NK-92 treated with Interleukin-12 subunit alpha and Interleukin-12 subunit beta, amount 100 ng/mL, for 24 hours (cell line): Measurements from ENCODE around the gene CEBPA.

Source experiments
- DNase-seq: peaks from one replicate; lab custom pipeline; 2025; lab: John Stamatoyannopoulos, UW

The CEBPA gene

DNA sequence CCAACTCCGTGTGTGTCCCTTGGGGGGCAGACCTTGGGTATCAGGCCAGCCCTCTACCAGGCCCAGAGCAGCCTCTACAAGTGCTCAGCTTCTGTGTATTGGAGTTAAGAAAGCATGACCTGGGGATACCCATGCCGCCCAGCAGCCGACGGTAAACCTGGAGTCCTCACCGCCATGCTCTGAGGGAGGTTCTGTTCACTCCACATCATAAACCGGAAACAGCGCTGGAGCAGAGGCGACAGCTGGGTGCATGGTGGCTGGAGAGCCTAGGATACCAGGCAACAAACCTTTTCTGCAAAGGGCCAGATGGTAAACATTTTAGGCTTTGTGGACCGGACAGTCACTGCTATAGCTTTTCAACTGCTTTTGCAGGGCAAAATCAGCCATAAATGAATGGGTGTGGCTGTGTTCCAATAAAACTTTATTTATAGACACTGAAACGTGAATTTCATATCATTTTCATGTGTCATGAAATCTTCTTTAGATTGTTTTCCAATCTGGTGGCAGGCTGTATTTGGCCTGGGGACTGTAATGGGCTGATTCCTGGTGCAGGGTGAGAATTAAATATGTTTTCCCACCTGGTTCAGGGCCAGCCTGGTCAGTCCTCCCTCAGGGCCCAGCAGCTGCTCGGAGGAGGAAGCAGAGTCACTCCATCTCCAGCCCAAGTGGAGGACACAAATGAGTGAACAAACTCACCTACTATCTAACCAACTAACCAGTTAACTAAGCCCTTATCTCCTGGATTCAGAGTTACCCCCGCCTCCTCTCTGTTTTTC, 30.9 kb downstream of the CEBPA start:
- no peak for DNase-seq

DNA sequence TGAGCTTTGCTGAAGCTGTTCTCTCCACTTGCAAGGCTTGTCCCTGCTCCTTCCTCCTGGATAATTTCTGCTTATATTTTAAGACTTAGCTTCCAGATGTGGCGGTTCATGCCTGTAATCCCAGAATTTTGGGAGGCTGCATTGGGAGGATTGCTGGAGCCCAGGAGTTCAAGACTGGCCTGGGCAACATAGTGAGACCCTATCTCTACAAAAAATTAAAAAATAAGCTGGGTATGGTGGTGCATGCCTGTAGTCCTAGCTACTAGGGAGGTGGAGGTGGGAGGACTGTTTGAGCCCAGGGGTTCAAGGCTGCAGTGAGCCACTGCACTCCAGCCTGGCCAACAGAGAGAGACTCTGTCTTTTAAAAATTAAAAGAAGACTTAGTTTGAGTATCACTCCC, 31.6 kb downstream of the CEBPA start:
- DNase-seq: no peak

DNA sequence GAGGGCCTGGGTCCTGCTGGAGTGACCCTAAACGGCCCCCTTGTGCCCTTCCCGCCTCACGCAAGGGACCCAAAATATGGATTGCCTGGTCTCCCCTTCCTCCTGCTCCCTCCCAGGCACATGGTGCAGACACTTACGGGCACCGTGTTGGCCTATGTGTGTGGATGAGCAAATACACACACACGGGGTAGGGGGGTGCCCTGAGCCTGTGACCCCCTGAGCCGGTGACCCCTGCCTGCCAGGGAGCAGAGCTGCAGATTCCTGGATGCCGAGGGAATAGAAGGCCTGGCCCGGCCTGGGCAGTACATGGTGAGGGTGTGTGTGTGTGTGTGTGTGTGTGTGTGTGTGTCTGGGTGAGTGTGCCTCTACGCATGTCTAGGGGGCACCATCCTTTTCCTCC, 33.3 kb downstream of the CEBPA start:
- DNase-seq: no peak

DNA sequence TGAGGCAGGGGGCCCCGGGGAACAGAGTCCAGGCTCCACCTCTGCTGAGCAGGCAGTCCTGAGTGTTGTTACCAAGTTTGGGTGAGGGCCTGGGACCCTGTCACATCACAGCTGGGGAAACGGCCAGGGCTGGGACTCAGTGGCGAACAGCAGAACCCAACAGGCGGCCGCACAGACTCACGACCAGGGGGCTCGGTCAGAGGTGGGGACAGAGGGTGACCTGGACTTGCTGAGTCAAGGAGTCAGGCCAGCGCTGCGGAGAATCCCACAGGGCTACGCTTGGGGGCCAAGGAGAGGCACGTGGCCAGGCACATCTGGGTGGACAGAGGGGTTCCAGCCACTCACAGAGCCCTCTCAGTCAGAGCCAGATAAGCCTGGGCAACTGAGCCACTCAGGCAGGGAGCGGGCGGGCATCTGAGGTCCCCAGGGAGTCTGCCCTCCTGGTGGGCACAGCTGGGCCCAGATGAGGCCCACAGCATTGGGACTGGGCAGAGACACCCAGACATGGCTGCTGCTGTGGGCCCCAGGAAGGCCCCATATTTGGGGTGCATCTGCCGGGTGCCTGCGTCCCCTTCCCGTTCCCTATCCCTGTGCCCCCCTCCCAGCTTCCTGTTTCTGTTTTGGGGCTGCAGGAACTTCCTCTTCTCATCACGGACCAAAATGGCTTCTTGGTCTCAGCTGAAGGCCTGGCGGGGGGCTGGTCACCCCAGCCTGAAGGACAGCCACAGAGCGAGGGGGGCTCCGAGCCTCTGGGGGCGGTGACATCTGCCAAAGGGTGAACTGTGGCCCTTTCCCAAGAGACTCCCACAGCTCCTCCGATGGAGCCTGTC, 34.0 kb downstream of the CEBPA start:
- no peak for DNase-seq

DNA sequence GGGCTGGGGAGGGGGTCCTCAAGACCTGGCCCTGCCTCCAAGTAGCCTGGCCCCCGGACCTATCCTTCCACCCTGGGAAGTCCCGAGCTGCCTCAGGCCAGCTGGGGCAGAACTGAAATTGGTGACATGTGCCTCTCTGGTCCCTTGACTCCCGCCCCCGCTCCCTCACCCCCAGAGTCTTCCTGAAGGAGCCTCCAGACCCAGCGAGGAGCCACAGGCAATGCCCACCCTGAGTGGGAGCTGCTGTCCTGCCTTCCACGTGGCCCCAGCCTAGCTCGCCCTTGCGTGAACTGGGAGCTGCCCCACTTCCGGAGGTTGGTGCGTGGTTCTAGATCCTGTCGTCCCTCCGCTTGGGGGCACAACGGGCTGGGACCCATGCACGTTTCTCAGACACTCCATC, 34.6 kb downstream of the CEBPA start:
- DNase-seq: no peak

DNA sequence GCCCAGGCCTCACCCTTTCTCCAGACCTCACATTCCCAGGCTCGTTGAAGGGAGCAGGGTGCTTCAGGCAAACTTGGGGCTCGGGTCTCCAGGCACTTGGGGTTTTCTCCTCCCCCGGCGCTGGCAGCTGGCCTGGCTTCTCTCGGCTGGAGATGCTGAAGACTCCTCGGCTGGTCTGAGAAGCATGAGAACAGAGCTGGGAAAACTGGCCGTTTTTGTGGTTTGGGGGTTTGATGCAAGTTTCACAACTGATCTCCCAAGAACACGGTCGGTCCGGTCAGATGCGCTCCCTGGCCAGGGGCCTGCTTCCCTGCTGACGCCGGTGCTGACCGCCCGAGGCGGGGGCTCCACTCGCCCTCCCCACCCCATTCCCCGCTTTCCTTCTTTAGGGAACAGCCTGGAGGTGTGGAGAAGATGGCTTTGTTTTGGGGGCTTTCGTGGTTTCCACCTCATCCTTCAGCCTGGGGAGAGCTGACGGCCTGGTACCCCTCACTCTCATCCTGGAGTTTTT, 35.3 kb downstream of the CEBPA start:
- DNase-seq: no peak

DNA sequence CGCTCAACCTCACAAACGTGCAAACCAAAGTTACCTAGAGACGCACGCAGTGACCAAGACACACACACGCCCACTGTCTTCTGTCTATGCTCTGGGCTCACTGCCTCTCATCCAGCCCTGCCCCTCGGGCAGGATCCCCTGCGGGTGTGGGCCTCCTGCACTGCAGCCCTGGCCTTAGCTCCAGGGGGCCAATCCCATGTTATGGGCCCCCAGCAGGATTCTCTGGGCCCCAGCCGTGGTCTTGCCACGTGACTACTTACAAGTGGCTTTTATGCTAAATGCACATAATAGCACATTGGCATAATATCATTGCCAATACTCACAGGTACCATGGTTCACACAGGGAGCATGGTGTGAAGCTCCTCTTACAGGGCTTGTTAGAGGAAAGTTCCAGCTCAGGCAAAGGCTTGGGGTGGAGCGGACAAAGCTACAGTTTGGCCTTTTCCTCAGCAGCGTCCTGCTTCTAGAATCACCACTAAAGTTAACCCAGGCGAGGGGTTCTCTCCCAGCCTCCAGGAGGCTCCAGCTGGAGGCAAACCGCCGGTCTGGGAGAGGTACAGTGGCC, 37.4 kb downstream of the CEBPA start:
- no peak for DNase-seq

DNA sequence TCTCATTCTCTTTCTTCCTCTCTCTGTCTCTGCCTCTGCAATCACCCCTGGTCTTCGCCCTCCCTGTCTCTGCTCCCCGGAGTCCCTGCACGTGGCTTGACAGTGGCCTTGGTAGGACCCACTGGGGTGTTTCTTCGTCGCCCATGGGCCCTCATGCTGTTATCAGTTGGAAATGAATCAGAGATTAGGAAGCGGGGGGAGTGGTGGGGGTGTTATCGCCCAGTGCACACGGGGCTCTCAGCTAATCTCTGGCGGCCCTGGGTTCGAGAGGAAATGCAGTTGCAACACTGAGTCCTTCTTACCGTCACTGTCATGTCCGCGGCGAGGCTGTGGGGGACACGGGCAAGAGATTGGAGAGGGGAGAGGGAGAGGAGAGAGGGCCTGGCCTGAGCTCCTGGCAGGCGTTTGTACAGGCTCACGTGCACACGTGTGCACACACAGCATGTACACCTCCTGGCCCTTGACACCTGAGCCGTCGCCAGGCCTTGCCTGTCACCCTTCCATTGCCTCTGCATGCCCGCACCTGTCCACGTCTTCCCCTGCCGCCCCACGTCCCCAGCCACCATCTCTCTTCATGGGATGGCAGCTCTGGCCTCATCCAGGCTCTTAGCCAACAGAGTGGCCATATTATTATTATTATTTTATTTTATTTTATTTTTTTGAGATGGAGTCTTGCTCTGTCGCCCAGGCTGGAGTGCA, 38.9 kb downstream of the CEBPA start:
- DNase-seq: no peak

DNA sequence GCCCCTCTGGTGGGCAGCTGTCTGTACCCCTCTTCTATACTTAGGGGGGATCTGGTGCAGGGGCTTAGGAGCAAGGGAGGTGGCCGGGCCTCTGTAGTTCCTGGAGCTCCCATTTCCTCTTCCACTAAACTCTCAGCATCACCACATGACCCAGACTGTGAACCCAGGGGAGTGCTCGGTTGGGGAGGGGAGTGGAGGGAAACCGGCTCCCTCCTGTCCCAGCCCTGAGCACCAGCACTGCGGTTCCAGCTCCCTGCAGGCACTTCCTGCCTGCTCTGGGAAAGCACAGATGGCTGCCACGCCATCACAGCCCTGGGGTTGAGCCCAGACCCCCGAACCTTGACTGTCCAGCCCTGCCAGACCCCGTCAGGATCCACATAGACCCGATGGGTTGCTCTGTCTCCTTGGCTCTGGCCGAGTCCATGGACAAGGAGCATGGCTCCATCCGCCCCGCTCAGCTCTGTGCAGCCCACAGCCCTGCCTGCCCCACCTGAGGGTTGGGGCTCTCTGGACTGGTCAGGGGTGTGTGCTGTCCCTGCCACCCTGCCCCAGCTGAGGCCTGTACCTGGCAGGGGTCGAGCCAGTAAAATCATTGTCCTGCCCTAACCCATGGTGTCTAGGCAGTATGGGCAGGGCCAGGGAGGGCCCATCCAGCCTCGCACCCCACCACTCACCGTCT, 40.7 kb downstream of the CEBPA start:
- DNase-seq: no peak

DNA sequence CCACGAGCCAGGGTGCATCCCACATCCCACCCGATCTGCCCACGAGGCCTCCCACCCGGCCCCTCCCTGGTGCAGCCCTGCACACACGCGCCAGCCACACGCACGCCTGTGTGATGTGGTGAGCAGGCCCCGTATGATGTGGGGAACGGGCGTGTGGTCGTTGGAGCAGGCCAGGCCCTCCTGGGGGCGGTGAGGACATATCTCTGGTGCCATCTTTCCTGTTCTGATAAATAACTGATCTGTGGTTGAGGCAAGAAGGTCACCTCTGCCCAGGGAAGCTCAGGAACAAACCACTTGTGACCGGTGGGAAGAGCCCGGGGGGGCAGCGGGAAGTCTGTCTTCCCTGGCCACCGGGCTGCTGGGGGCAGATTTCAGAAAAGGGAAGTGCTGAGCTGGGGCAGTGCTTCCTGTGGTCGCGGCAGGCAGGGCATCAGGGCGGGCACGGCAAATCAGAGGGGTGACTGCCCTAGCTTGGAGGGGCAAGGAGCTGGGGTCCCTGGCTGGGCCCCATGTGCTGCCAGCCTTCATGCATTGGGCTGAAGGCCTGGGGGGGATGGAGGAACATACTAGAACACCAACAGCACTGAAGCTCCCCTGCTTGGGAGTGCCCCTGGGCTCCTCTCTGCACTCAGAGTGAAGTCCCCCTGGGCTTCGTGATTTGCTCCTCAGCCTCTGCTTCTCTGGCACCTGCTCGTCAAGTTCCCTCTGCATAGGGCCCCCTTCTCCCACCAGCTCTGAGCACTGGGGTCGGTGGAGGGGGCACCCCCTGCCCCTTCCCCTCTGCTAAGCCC, 41.5 kb downstream of the CEBPA start:
- DNase-seq: no peak

DNA sequence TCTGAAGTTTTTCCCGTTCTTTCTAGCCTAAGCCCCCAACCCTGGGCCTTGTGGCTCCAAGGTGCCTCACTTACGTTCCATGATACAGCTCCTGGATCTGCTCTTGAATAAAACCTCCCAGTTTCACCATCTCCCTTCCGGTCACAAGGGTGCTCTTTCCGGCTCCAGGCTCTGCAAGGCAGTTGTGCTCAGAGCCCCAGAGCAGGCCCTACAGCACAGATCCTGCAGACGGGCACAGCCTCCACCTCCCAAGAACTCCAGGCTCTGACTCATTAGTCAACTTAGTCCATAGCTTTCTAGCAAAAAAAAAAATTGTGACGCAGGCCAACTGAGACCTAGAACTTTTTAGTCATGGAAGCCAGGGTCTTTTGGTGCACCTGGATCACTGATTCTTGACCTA, 42.8 kb downstream of the CEBPA start:
- no peak for DNase-seq

DNA sequence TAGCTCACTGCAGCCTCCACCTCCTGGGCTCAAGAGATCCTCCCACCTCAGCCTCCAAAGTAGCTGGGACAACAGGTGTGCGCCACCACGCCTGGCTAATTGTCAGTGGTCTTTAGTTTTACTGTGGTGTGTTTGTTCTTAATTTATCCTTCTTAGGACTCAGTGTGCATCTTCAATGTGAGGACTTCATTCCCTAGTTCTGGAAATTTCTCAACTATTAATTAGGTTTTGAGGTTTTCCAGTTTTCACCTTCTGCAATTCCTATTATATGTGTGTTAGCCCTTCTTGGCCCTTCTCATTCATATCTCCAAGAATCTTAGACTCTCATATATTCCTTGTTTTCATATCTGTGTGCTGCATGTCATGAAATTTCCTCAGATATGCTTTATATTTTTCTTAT, 44.5 kb downstream of the CEBPA start:
- DNase-seq: no peak

DNA sequence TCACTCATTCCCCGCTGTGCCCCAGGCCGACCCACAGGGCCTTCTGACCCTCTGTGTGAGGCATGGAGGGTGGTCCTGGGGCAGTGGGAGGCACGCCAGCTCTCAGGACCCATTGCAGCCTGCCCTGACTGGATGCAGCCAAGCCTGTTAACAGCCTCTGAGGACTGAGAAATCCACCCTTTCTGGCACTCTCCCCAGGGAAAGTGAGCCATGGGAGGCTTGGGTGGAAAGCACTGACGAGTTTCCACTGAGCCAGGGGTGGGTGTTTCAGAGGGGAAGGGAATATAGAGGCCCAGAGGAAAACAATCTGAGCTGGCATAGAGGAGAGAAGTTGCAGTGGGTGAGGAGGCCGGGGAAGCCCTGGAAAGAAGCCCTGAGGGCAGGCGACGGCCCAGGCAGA, 46.1 kb downstream of the CEBPA start:
- no peak for DNase-seq

DNA sequence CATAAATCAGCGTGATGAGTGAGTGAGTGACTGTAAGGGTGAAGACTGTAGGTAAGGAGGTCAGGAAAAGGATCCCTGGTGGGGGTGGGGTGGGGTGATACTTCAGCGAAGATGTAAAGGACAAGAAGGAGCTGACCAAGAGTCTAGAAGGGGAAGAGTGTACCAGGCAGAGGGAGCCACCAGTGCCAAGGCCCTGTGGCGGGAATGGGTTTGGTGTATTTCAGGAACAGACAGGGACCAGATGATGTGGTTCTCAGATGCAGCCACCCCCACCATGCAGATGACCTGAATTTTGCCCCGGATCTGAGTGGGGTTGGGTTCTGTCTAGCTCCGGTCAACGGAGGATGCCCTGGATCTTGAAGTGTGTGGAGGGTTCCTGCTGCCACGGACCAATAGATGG, 46.6 kb downstream of the CEBPA start:
- no peak for DNase-seq

DNA sequence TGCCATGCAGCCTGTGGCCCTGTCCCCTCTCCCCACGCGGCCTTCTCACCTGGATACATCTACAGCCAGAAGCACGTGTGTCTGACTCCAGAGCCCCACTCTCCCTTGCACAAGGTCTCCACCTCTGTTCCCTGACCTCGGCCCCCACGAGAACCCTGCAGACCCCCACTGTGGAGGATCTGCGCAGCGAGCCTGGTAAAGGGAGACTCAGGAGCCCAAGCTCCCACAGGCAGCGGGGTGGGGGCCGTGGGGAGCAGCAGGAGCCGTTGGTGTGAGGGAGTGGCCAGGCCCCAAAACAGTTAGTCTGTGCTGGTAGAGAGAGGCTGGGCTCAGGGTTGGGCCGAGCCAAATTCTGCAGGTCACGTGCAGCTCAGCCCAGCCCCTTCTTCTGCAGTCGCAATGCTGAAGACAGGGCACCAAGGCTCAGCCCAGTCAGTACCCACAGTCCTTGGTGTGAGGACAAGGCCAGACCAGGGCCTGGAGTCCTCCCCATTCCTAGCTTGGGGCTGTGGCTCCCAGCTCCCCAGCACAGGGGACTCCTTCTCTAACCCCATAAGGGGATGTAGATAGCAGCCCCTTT, 48.0 kb downstream of the CEBPA start:
- DNase-seq: no peak

DNA sequence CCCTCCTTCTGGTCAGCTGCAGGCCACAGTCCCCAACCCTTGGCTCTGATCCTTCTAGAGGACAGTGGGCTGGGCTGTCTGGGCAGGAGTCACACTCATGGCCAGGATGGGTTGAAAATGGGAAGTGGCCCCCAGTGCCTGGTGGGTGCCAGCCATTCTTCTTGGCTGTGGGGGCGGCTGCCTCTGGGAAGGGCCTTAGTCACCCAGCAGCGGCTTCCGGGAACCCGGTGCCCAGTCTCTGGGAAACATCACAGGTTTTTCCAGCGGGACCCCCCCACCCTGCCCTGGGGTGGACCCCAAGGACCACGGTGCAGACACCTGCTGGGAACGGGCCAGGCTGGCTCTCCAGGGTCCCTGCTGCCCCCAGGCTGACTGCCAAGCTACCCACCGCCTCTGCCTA, 49.4 kb downstream of the CEBPA start:
- no peak for DNase-seq

DNA sequence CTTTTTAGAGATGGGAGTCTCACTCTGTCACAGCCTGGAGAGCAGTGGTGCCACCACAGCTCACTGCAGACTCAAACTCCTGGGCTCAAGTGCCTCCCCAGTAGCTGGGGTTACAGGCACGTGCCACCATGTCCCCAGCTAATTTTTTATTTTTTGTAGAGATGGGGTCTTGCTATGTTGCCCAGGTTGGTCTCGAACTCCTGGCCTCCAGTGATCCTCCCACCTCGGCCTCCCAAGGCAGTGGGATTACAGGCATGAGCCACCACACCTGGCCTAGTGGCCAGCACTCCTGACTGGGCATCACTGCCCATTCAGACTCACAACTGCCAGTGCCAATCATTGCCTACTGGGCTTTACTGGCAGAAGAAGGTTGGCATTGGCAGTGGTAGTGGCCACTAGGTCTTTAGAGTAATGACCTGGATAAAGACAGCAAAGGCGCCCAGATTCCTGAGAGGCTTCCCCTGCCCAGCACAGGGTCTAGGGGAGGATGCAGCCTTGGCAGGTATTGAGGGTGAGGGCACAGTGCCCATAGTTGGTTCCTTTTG, 49.8 kb downstream of the CEBPA start:
- no peak for DNase-seq

DNA sequence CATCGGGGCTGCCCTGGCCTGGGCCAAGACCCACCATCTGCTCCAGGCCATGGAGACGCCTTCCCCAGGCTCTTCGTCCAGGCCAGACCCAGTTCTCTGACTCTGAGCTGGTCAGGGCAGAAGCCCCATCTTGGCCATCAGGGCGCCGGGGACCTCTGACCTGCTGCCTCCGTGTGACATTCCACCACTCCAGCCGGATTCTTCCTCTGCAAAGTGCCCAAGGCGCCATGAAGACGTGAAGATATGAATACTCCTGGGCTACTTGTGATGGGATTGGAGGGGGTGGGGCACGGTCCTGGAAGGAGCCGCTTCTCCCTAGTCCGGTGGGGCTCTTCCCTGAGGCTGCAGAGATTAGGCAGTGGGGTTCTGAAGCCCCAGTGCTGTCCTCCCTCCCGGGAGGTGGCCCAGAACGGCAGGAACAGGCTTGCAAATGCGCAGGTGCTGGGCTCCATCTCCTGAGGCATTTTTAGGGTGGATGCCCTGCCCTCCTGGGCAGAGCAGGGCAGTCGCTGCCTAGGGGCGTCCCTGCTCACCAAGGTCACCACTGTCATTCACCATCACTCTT, 50.7 kb downstream of the CEBPA start:
- DNase-seq: no peak

DNA sequence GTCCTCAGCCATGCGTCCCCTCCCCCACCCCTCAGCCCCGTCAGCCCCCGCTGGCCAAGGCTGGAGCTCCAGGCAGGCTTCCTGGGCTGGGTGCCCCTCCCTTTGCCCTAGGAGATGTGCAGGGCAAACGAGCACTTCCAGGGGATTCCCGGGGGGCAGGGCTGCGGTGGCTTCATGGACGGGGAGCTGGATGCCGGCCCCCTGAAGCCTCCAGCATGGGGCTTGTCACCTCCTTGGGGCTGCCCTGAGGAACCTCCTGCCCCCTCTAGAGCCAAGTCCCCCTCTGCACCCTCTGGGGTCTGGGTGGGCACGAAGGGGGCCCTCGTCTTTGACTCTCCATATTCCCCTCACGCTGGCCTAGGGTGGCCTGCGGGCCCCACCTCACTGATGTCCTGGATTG, 51.3 kb downstream of the CEBPA start:
- no peak for DNase-seq

DNA sequence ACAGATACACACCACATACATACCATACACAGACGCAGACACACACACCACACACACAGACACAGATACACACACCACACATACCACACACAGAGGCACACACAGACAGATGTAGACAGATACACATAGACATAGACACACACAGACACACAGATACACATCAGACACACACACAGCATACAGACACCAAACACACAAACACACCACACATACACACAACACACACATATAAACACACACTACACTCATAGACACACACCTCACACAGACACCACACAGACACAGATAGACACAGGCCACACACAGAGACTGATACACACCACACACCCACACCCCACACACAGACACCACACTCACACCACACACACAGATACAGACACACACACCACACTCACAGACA, 51.8 kb downstream of the CEBPA start:
- DNase-seq: no peak
